ENCODE results near the gene SPHK1.

The SPHK1 gene

GRCh38 chr17:76404976-76405563, 20.7 kb downstream of the SPHK1 start:
- no peak for TF ChIP-seq CTCF (IDR thresholded peaks at IDR 0.05; ENCODE audit: low read depth, low read length, missing control alignments)
- no peak overlapping the region for H3K4me3 ChIP-seq (ENCODE audit: low read depth, low read length)
- no peak overlapping the region for H3K27ac ChIP-seq
- in situ Hi-C loops (cut with HindIII; ENCODE audit: low pct_ligation_motif_present, low sequenced_read_pairs): no loop called here
- H3K36me3 ChIP-seq (replicated peaks): peaks cover 39% of the 10 kb centered on the region
- no peaks in the 10 kb centered on the region for H3K27me3 ChIP-seq (replicated peaks)
- no peak for DNase-seq

- no peak for TF ChIP-seq CTCF (IDR thresholded peaks at IDR 0.05; ENCODE audit: low read depth, low read length, missing control alignments)
- H3K36me3 ChIP-seq (replicated peaks): peaks cover 34% of the 10 kb centered on the region
- DNase-seq: no peak
- in situ Hi-C loops (cut with HindIII; ENCODE audit: low pct_ligation_motif_present, low sequenced_read_pairs): no loop called here
- no peak overlapping the region for H3K4me3 ChIP-seq (ENCODE audit: low read depth, low read length)
- no peak overlapping the region for H3K27ac ChIP-seq
- H3K27me3 ChIP-seq (replicated peaks): no peaks in the 10 kb centered on the region
Observed at GRCh38 chr17:76405607-76405966, 21.2 kb downstream of the SPHK1 start.

- no peak overlapping the region for H3K27ac ChIP-seq
- H3K36me3 ChIP-seq (replicated peaks): peaks cover 29% of the 10 kb centered on the region
- H3K4me3 ChIP-seq (ENCODE audit: low read depth, low read length): no peak overlapping the region
- no peaks in the 10 kb centered on the region for H3K27me3 ChIP-seq (replicated peaks)
- in situ Hi-C loops (cut with HindIII; ENCODE audit: low pct_ligation_motif_present, low sequenced_read_pairs): no loop called here
- no peak for TF ChIP-seq CTCF (IDR thresholded peaks at IDR 0.05; ENCODE audit: low read depth, low read length, missing control alignments)
- DNase-seq: no peak
Observed at GRCh38 chr17:76405967-76406647, 21.7 kb downstream of the SPHK1 start.

- Histone ChIP-seq H3K27me3 (replicated peaks) (no peaks in the 10 kb centered on the region), H3K36me3 (replicated peaks) (peaks cover 17% of the 10 kb centered on the region), H3K4me3 (ENCODE audit: low read depth, low read length) (no peak overlapping the region), H3K27ac (no peak overlapping the region)
- in situ Hi-C loops (cut with HindIII; ENCODE audit: low pct_ligation_motif_present, low sequenced_read_pairs): no loop called here
- no peak for TF ChIP-seq CTCF (IDR thresholded peaks at IDR 0.05; ENCODE audit: low read depth, low read length, missing control alignments)
- no peak for DNase-seq
Observed at GRCh38 chr17:76407509-76407908, 23.1 kb downstream of the SPHK1 start.

- no peak overlapping the region for H3K27ac ChIP-seq
- no peak for DNase-seq
Observed at GRCh38 chr17:76408037-76408849, 23.8 kb downstream of the SPHK1 start.

More at GRCh38 chr17:76408037-76408849, 23.8 kb downstream of the SPHK1 start:
- H3K4me3 ChIP-seq (ENCODE audit: low read depth, low read length): no peak overlapping the region
- in situ Hi-C loops (cut with HindIII; ENCODE audit: low pct_ligation_motif_present, low sequenced_read_pairs): no loop called here
- H3K27me3 ChIP-seq (replicated peaks): no peaks in the 10 kb centered on the region
- H3K36me3 ChIP-seq (replicated peaks): peaks cover 12% of the 10 kb centered on the region
- peak; percentile 93 for TF ChIP-seq CTCF (IDR thresholded peaks at IDR 0.05; ENCODE audit: low read depth, low read length, missing control alignments)

Data from brain microvascular endothelial cell (primary cell).